Keratinocyte (primary cell): ENCODE measurements around the gene PTK6.

Experiments
- EZH2 ChIP-seq: IDR thresholded peaks from one replicate; pipeline ENCODE4 v1.6.1; 2012; ENCODE audit warnings: inconsistent platforms, mild to moderate bottlenecking, low read length, moderate library complexity
- TF ChIP-seq, protein P1 (sequence below), 3 experiments: IDR thresholded peaks in 1 of 3; conservative IDR thresholded peaks in 1 of 3; optimal IDR thresholded peaks in 1 of 3; 2 replicates in 2 of 3; 3 replicates in 1 of 3; pipeline versions ENCODE3 to v1.5.1; 2011; ENCODE audit warnings: low read length in 3 of 3, mild to moderate bottlenecking in 3 of 3, moderate library complexity in 2 of 3, control low read depth in 1 of 3, inconsistent platforms in 1 of 3; ENCODE audit not compliant: insufficient read depth in 2 of 3; ENCODE audit errors: extremely low read depth in 1 of 3

GRCh38 chr20:63566395-63567135 lies 29.4 kb upstream of the PTK6 start:
- TF ChIP-seq, protein P1, sequence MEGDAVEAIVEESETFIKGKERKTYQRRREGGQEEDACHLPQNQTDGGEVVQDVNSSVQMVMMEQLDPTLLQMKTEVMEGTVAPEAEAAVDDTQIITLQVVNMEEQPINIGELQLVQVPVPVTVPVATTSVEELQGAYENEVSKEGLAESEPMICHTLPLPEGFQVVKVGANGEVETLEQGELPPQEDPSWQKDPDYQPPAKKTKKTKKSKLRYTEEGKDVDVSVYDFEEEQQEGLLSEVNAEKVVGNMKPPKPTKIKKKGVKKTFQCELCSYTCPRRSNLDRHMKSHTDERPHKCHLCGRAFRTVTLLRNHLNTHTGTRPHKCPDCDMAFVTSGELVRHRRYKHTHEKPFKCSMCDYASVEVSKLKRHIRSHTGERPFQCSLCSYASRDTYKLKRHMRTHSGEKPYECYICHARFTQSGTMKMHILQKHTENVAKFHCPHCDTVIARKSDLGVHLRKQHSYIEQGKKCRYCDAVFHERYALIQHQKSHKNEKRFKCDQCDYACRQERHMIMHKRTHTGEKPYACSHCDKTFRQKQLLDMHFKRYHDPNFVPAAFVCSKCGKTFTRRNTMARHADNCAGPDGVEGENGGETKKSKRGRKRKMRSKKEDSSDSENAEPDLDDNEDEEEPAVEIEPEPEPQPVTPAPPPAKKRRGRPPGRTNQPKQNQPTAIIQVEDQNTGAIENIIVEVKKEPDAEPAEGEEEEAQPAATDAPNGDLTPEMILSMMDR (optimal IDR thresholded peaks at IDR 0.05 in 1 of 3, IDR thresholded peaks at IDR 0.05 in 1 of 3, conservative IDR thresholded peaks at IDR 0.05 in 1 of 3; ENCODE audit: extremely low read depth in 1 of 3, insufficient read depth in 2 of 3, low read length in 3 of 3) = no peak
- no peak for TF ChIP-seq EZH2
